ENCODE data around the gene NOTUM. TPM values are rescaled to one million over a fixed set of nuclear protein-coding genes. Genes with fewer than 3 reads are reported as not detected.
"Not testable (repeated sequence)": the region's sequence is repeated elsewhere in the genome, so short reads cannot be mapped to it uniquely, and the experiment has no call there.

The NOTUM gene
- total RNA-seq, 4 donors from 2014 or later, result 1.1 to 11.5 (median 1.5) TPM

DNA sequence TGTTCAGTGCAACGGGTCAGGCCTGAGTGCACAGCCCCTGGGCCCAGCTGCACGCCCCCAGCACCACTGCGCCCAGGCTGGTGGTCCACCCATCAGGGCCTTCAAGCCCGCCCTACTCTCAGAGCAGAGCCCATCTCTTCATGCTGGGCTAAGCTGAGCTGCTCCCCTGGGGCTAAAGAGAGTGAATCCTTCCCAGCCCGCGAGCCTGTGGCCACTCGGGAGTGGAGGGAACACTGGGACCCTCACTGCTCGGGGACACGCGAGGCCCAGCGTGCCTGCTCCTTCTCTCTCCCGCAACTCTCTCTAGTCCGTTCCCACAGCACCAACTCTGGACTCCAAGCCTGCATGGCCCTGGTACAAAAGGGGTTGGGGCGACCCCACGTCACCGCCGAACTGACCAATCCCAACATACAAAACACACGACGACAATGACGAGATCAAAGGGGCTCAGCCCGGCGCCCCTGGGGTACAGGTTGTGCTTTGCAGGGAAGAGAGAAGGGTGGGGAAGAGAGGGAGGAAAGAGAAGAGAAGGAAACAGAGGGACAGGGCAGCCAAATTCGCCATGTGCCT lies 38.9 kb downstream of the NOTUM start:
- TF ChIP-seq POLR2AphosphoS5 (IDR thresholded peaks at IDR 0.05) (no peak), EP300 (IDR thresholded peaks at IDR 0.05) (no peak)
- Histone ChIP-seq H3K4me1 (peaks cover 79% of the 10 kb centered on the region), H3K27ac (no peak overlapping the region), H3K4me3 (no peak overlapping the region), H3K27me3 (no peaks in the 10 kb centered on the region), H3K36me3 (peaks cover 29% of the 10 kb centered on the region), H3K9me3 (no peaks in the 10 kb centered on the region)
- no peak for DNase-seq (ENCODE audit: low spot score in 2 of 2)
- 89% methylated on average over 23 of the region's 23 CpGs for WGBS

- no peak for DNase-seq (ENCODE audit: low spot score in 2 of 2)
- peaks cover 81% of the 10 kb centered on the region for H3K4me1 ChIP-seq
- 85% methylated on average over 3 of the region's 3 CpGs for WGBS
Observed at GRCh38 chr17:81921537-81921862, 39.5 kb downstream of the NOTUM start.

GRCh38 chr17:81920612-81921536 lies 40.1 kb downstream of the NOTUM start:
- no peak for TF ChIP-seq EP300 (IDR thresholded peaks at IDR 0.05)
- no peak for TF ChIP-seq POLR2A (IDR thresholded peaks at IDR 0.05)
- TF ChIP-seq POLR2AphosphoS5 (IDR thresholded peaks at IDR 0.05), result no peak
- TF ChIP-seq, protein P1, sequence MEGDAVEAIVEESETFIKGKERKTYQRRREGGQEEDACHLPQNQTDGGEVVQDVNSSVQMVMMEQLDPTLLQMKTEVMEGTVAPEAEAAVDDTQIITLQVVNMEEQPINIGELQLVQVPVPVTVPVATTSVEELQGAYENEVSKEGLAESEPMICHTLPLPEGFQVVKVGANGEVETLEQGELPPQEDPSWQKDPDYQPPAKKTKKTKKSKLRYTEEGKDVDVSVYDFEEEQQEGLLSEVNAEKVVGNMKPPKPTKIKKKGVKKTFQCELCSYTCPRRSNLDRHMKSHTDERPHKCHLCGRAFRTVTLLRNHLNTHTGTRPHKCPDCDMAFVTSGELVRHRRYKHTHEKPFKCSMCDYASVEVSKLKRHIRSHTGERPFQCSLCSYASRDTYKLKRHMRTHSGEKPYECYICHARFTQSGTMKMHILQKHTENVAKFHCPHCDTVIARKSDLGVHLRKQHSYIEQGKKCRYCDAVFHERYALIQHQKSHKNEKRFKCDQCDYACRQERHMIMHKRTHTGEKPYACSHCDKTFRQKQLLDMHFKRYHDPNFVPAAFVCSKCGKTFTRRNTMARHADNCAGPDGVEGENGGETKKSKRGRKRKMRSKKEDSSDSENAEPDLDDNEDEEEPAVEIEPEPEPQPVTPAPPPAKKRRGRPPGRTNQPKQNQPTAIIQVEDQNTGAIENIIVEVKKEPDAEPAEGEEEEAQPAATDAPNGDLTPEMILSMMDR (IDR thresholded peaks at IDR 0.05), result no peak

More at GRCh38 chr17:81921537-81921862, 39.5 kb downstream of the NOTUM start:
- Histone ChIP-seq H3K27me3 (no peaks in the 10 kb centered on the region), H3K27ac (no peak overlapping the region), H3K9me3 (no peaks in the 10 kb centered on the region), H3K36me3 (peaks cover 29% of the 10 kb centered on the region), H3K4me3 (no peak overlapping the region)
- TF ChIP-seq POLR2A (IDR thresholded peaks at IDR 0.05) (no peak), EP300 (IDR thresholded peaks at IDR 0.05) (no peak), POLR2AphosphoS5 (IDR thresholded peaks at IDR 0.05) (no peak)
- TF ChIP-seq, protein P1 (IDR thresholded peaks at IDR 0.05), result no peak

GRCh38 chr17:81918832-81919545 lies 42.0 kb downstream of the NOTUM start:
- WGBS, result 82% methylated on average over 12 of the region's 15 CpGs
- Histone ChIP-seq H3K4me1 (peaks cover 65% of the 10 kb centered on the region), H3K27ac (peak overlapping the region; percentile 85), H3K4me3 (no peak overlapping the region), H3K36me3 (peaks cover 45% of the 10 kb centered on the region), H3K9me3 (no peaks in the 10 kb centered on the region), H3K27me3 (no peaks in the 10 kb centered on the region)
- DNase-seq (ENCODE audit: low spot score in 2 of 2), result no peak
- TF ChIP-seq POLR2A (IDR thresholded peaks at IDR 0.05), result no peak
- no peak for TF ChIP-seq POLR2AphosphoS5 (IDR thresholded peaks at IDR 0.05)
- TF ChIP-seq, protein P1 (IDR thresholded peaks at IDR 0.05), result no peak
- TF ChIP-seq EP300 (IDR thresholded peaks at IDR 0.05), result no peak

More at GRCh38 chr17:81920612-81921536, 40.1 kb downstream of the NOTUM start:
- H3K9me3 ChIP-seq, result no peaks in the 10 kb centered on the region
- 82% methylated on average over 32 of the region's 33 CpGs for WGBS
- DNase-seq (ENCODE audit: low spot score in 2 of 2), result no peak
- H3K4me3 ChIP-seq, result no peak overlapping the region
- H3K27me3 ChIP-seq, result no peaks in the 10 kb centered on the region
- peaks cover 29% of the 10 kb centered on the region for H3K36me3 ChIP-seq
- no peak overlapping the region for H3K27ac ChIP-seq
- peaks cover 80% of the 10 kb centered on the region for H3K4me1 ChIP-seq

DNA sequence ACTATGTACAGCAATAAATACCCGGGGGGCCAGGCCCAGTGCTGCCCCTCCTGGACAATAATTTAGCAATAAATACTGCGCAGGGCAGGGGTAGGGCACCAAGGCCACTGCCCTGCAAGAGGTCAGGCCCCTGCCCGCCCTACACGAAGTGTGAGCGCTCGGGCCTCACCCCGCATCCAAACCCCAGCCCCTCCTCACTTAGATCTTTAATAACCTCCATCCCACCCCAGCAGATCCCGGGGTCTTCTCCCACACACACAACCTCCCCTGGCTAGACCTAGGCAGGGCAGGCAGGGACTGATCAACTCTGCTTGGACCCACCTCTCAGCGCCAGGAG lies 42.7 kb downstream of the NOTUM start:
- not testable (repeated sequence) for DNase-seq (ENCODE audit: low spot score in 2 of 2); H3K9me3 ChIP-seq; H3K27me3 ChIP-seq
- WGBS, result 43% methylated on average over 9 of the region's 9 CpGs
- Histone ChIP-seq H3K36me3 (peaks cover 52% of the 10 kb centered on the region), H3K27ac (peak overlapping the region; percentile 85), H3K4me3 (peak overlapping the region; percentile 97), H3K4me1 (peaks cover 58% of the 10 kb centered on the region)
